ENCODE measurements around the gene HYAL2. TPM values are rescaled to one million over a fixed set of nuclear protein-coding genes. Genes with fewer than 3 reads are reported as not detected.
A peak's percentile ranks its signal among the peaks of the same experiment; 100 is the strongest.

The HYAL2 gene
- total and polyA plus RNA-seq, 10 of the 15 experiments (the other 5 are each of a cell fraction or from before 2014, with no cell fraction given): 0.06 to 21.8 (median 12.7) TPM

- no TSS peak for BruUV-seq (replicated peaks)
- Histone ChIP-seq H3K4me3 (peak overlapping the region; percentile 58; the same call in 1 of the 2 replicates), H3K27ac (ENCODE audit: control insufficient read depth, insufficient read depth) (no peak overlapping the region), H3K27me3 (replicated peaks in 1 of 2; ENCODE audit: control insufficient read depth in 2 of 2, insufficient read depth in 2 of 2, low read length in 1 of 2) (no peaks in the 10 kb centered on the region), H2AFZ (ENCODE audit: control insufficient read depth, low read depth, low read length) (no peak overlapping the region), H3K79me2 (ENCODE audit: control insufficient read depth, insufficient read depth, low read length) (peaks cover 13% of the 10 kb centered on the region), H3K36me3 (ENCODE audit: control insufficient read depth in 2 of 2, insufficient read depth in 2 of 2, low read length in 1 of 2) (peaks cover 0 to 5% of the 10 kb centered on the region in 2 experiments; a peak in 1 of 4 replicates), H3K9ac (ENCODE audit: control insufficient read depth, insufficient read depth, low read length) (no peak overlapping the region), H3K4me1 (ENCODE audit: control insufficient read depth, insufficient read depth, low read length) (peaks cover 16% of the 10 kb centered on the region), H4K20me1 (ENCODE audit: control insufficient read depth, insufficient read depth) (no peaks in the 10 kb centered on the region), H3K9me3 (replicated peaks; ENCODE audit: control insufficient read depth, insufficient read depth, low read length) (no peaks in the 10 kb centered on the region), H3K4me2 (ENCODE audit: control insufficient read depth, insufficient read depth) (no peak overlapping the region; the same call in 1 of the 2 replicates)
- intact Hi-C loops (cut with micrococcal nuclease; ENCODE audit: unreplicated experiment): no loop called here
- ChIA-PET CTCF (interaction anchor here (0.9 to 1.6 kb wide), 6 partner anchors 8 to 268 kb away, joined by 3 to 4 read pairs (median 3); no protein-coding TSS in a partner anchor), POLR2A (interaction anchor here (0.7 to 1.3 kb wide), 3 partner anchors 8 to 169 kb away, joined by 3 read pairs; no protein-coding TSS in a partner anchor), SMC1A (ENCODE audit: uncharacterized antibody, unreplicated experiment) (no interaction called here), RAD21 (ENCODE audit: unreplicated experiment) (no interaction called here)
- ATAC-seq (no peak), DNase-seq (ENCODE audit: low read depth, low spot score) (no peak), FAIRE-seq (no peak)
- 62% methylated on average over 6 of the region's 8 CpGs for WGBS (ENCODE audit: insufficient coverage, insufficient replicate concordance, low lambda C conversion rate, missing lambda C conversion rate)
- TF ChIP-seq ZBTB33 (IDR thresholded peaks at IDR 0.05) (no peak), CHD1 (IDR thresholded peaks at IDR 0.05; ENCODE audit: low read depth, low read length) (no peak), E2F4 (IDR thresholded peaks at IDR 0.05; ENCODE audit: low read depth, low read length) (no peak), KLF5 (IDR thresholded peaks at IDR 0.05; ENCODE audit: partially characterized antibody) (no peak), KAT2A (conservative IDR thresholded peaks at IDR 0.05; ENCODE audit: control insufficient read depth, low read depth, low read length) (no peak), YBX1 (IDR thresholded peaks at IDR 0.05) (no peak), HCFC1 (IDR thresholded peaks at IDR 0.05; ENCODE audit: low read length) (no peak), NBN (IDR thresholded peaks at IDR 0.05) (no peak), WRNIP1 (IDR thresholded peaks at IDR 0.05; ENCODE audit: borderline replicate concordance, low read depth, low read length) (no peak), STAT3 (IDR thresholded peaks at IDR 0.05; ENCODE audit: low read depth, low read length) (no peak), CREB1 (IDR thresholded peaks at IDR 0.05; ENCODE audit: low read depth) (no peak), E2F8 (IDR thresholded peaks at IDR 0.05; ENCODE audit: low read depth, partially characterized antibody) (no peak), ZNF207 (IDR thresholded peaks at IDR 0.05; ENCODE audit: borderline replicate concordance) (no peak), BRCA1 (IDR thresholded peaks at IDR 0.05; ENCODE audit: low read depth, low read length) (no peak)
- TF ChIP-seq, protein P1, sequence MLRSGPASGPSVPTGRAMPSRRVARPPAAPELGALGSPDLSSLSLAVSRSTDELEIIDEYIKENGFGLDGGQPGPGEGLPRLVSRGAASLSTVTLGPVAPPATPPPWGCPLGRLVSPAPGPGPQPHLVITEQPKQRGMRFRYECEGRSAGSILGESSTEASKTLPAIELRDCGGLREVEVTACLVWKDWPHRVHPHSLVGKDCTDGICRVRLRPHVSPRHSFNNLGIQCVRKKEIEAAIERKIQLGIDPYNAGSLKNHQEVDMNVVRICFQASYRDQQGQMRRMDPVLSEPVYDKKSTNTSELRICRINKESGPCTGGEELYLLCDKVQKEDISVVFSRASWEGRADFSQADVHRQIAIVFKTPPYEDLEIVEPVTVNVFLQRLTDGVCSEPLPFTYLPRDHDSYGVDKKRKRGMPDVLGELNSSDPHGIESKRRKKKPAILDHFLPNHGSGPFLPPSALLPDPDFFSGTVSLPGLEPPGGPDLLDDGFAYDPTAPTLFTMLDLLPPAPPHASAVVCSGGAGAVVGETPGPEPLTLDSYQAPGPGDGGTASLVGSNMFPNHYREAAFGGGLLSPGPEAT (IDR thresholded peaks at IDR 0.05; ENCODE audit: low read depth): no peak
- TF ChIP-seq, protein P2, sequence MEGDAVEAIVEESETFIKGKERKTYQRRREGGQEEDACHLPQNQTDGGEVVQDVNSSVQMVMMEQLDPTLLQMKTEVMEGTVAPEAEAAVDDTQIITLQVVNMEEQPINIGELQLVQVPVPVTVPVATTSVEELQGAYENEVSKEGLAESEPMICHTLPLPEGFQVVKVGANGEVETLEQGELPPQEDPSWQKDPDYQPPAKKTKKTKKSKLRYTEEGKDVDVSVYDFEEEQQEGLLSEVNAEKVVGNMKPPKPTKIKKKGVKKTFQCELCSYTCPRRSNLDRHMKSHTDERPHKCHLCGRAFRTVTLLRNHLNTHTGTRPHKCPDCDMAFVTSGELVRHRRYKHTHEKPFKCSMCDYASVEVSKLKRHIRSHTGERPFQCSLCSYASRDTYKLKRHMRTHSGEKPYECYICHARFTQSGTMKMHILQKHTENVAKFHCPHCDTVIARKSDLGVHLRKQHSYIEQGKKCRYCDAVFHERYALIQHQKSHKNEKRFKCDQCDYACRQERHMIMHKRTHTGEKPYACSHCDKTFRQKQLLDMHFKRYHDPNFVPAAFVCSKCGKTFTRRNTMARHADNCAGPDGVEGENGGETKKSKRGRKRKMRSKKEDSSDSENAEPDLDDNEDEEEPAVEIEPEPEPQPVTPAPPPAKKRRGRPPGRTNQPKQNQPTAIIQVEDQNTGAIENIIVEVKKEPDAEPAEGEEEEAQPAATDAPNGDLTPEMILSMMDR (IDR thresholded peaks at IDR 0.05 in 2 of 3, conservative IDR thresholded peaks at IDR 0.05 in 1 of 3; ENCODE audit: control insufficient read depth in 2 of 3, extremely low read depth in 1 of 3, insufficient read depth in 1 of 3, low read depth in 3 of 3, low read length in 3 of 3): no peak
- in situ Hi-C loops (cut with MboI): loop anchor here (5.0 kb wide), 1 partner anchor 202 kb away; no protein-coding TSS in a partner anchor
These were observed 22.5 kb upstream of the HYAL2 start for GRCh38 chr3:50345008-50345407.
